Immature natural killer cell (primary cell): ENCODE results near the gene KCNK3. TPM values are rescaled to one million over a fixed set of nuclear protein-coding genes. Genes with fewer than 3 reads are reported as not detected.
"Not testable (repeated sequence)": the region's sequence is repeated elsewhere in the genome, so short reads cannot be mapped to it uniquely, and the experiment has no call there.

Experiments used
- DNase-seq, 3 donors: peaks; one replicate each; pipeline ENCODE4 v3.0.0; 2022; ENCODE audit warnings: mixed read lengths in 1 of 3
- H3K27ac Mint-ChIP-seq, 6 donors: one replicate each; pipeline ENCODE4 v1.8.0; 2020; ENCODE audit warnings: mixed read lengths in 6 of 6, mild to moderate bottlenecking in 5 of 6, inconsistent platforms in 4 of 6, moderate library complexity in 3 of 6
- H3K27me3 Mint-ChIP-seq, 3 donors: one replicate each; pipeline ENCODE4 v1.8.0; 2020 to 2021; ENCODE audit warnings: low read depth in 3 of 3, mild to moderate bottlenecking in 3 of 3, mixed read lengths in 3 of 3, moderate library complexity in 3 of 3, inconsistent platforms in 1 of 3
- H3K36me3 Mint-ChIP-seq, 3 donors: one replicate each; pipeline ENCODE4 v1.8.0; 2020; ENCODE audit warnings: mixed read lengths in 3 of 3, inconsistent platforms in 2 of 3, mild to moderate bottlenecking in 2 of 3
- H3K4me1 Mint-ChIP-seq, 2 donors: one replicate each; pipeline ENCODE4 v1.8.0; 2020; ENCODE audit warnings: inconsistent platforms in 2 of 2, mild to moderate bottlenecking in 2 of 2, mixed read lengths in 2 of 2, moderate library complexity in 1 of 2
- H3K4me3 Mint-ChIP-seq, 5 donors: one replicate each; pipeline ENCODE4 v1.8.0; 2020; ENCODE audit warnings: mild to moderate bottlenecking in 5 of 5, mixed read lengths in 5 of 5, inconsistent platforms in 3 of 5, moderate library complexity in 3 of 5
- H3K9me3 Mint-ChIP-seq, 6 donors: one replicate each; pipeline ENCODE4 v1.8.0; 2020; ENCODE audit warnings: mild to moderate bottlenecking in 6 of 6, mixed read lengths in 6 of 6, inconsistent platforms in 4 of 6, moderate library complexity in 3 of 6
- polyA plus RNA-seq, 3 donors: library from polyadenylated mRNA; unstranded; fragments of 300-500 nt; fragmentation: Illumina TruSeq; gene quantifications; one replicate each; pipeline ENCODE4 v1.2.3, GENCODE V29; 2021

KCNK3 gene
- polyA plus RNA-seq, 3 donors from 2014 or later, result not detected

GRCh38 chr2:26740346-26740745 is 47.8 kb downstream of the KCNK3 start:
- Mint-ChIP-seq H3K4me3 (no peak overlapping the region), H3K27ac (peak overlapping the region in 1 of 6 donors; percentile 5), H3K9me3 (no peaks in the 10 kb centered on the region), H3K36me3 (no peaks in the 10 kb centered on the region), H3K27me3 (peaks cover 6 to 20% (median 7%) of the 10 kb centered on the region in 3 donors), H3K4me1 (peaks cover 27 to 48% of the 10 kb centered on the region in 2 donors)
- no peak for DNase-seq

DNA sequence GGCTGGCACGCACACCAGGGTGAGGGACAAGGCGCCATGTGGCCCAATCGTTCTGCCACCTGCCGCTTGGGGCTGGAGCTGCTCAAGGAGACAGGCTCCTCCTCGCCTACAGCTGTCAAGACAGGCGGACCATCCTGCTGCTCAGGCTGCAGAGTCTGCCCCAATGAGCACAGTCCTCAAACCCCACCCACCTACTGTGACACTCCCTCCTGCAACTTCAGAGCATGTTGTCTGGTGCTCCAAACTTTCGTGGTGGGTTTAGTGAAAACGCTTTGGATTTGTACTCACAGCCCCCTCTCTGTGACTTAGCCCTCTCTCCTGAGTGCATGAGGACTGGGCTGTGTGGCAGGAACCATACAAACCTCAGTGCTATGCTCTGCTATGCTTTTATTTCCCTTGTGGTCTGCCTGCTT is 48.4 kb downstream of the KCNK3 start:
- H3K27me3 Mint-ChIP-seq, result peaks cover 8 to 14% (median 10%) of the 10 kb centered on the region in 3 donors
- H3K9me3 Mint-ChIP-seq, result no peaks in the 10 kb centered on the region
- H3K4me1 Mint-ChIP-seq, result peaks cover 23 to 42% of the 10 kb centered on the region in 2 donors
- H3K27ac Mint-ChIP-seq, result peak overlapping the region in 4 of 6 donors; percentile 5 to 65 (median 45)
- DNase-seq, result peak; percentile 43 to 63 (median 45)
- peak overlapping the region; percentile 38 to 85 (median 70) for H3K4me3 Mint-ChIP-seq
- no peaks in the 10 kb centered on the region for H3K36me3 Mint-ChIP-seq

DNA sequence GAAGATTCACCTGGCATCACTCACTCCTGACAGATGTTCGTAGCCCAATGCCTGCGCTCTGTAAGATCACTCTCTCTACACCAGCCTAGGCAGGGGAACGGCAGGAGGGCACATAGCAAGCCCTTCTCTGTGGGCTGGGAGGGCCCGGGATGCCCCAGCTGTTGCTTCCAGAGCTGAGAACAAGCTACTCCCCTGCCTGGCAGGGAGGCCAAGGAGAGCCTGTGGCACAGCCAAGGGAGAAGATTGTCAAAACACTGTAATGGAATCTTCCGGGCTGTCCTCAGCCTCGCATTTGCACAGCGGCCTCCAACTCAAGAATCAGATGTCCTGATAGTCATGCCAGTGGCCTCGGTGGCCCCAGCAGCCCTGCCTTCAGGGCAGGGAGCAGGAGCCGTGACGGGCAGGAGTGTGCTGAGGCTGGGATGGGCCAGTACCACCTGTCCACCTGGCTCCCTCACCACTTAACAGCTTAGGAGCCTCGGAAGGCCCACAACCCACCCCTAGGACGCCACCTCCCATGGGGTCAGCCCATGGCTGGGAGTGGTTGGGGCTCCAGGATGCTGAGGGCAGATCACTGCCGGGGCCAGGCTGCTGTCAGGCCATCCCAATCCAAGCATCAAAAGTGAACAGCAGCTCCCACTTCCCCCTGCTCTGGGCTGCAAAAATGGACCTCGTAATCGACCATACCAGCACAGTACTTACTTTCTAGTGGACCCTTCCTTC is 49.7 kb downstream of the KCNK3 start:
- Mint-ChIP-seq H3K27me3 (peaks cover 6 to 11% (median 8%) of the 10 kb centered on the region in 3 donors), H3K36me3 (no peaks in the 10 kb centered on the region), H3K4me1 (peaks cover 17 to 33% of the 10 kb centered on the region in 2 donors), H3K27ac (no peak overlapping the region), H3K9me3 (no peaks in the 10 kb centered on the region), H3K4me3 (no peak overlapping the region)
- no peak for DNase-seq

DNA sequence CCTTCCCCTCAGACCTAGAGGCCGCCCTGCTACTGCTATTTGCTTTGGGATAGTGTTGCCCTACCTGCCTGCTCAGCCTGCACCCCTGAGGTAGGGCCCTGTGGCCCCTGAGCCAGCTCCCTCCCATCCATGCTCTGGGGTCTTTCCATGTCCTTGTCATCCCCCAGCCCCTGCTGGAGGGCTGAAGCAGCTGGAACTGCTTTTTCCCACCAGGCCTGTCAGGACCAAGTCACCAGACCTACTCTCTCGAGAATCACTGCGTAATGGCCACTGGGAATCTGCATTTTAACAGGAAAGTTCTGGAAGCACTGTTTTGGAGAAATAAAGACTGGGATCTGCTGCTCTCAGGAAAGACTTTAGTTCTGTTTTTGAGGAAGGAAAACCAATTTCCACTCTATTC is 51.3 kb downstream of the KCNK3 start:
- no peak for DNase-seq
- peaks cover 17 to 30% of the 10 kb centered on the region in 2 donors for H3K4me1 Mint-ChIP-seq
- no peak overlapping the region for H3K27ac Mint-ChIP-seq

DNA sequence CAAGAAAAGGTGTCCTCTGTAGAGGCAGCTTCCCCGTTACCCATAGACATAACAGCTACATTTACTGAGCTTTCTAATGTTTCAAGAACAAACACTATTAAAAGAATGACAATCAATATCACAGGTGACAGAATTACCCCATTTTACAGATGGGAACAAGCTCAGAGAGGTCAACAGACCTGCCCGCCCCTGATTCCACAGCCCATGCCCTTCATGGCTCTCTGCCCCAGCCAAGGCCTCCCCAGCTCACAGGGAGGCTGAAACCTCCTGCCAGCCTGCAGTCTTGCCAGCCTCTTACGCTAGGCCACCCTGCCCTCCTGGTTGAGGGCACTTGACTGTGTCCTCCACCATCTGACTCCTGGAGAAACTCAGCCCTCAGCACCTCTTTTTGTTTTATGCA is 52.4 kb downstream of the KCNK3 start:
- no peak overlapping the region for H3K27ac Mint-ChIP-seq
- H3K36me3 Mint-ChIP-seq, result no peaks in the 10 kb centered on the region
- peaks cover 17 to 20% of the 10 kb centered on the region in 2 donors for H3K4me1 Mint-ChIP-seq
- no peaks in the 10 kb centered on the region for H3K9me3 Mint-ChIP-seq
- peaks cover 6 to 7% (median 7%) of the 10 kb centered on the region in 3 donors for H3K27me3 Mint-ChIP-seq
- DNase-seq, result no peak
- no peak overlapping the region for H3K4me3 Mint-ChIP-seq

More for the DNA sequence above, 51.3 kb downstream of the KCNK3 start:
- Mint-ChIP-seq H3K27me3 (peaks cover 6 to 9% (median 6%) of the 10 kb centered on the region in 3 donors), H3K4me3 (no peak overlapping the region), H3K9me3 (no peaks in the 10 kb centered on the region), H3K36me3 (no peaks in the 10 kb centered on the region)

DNA sequence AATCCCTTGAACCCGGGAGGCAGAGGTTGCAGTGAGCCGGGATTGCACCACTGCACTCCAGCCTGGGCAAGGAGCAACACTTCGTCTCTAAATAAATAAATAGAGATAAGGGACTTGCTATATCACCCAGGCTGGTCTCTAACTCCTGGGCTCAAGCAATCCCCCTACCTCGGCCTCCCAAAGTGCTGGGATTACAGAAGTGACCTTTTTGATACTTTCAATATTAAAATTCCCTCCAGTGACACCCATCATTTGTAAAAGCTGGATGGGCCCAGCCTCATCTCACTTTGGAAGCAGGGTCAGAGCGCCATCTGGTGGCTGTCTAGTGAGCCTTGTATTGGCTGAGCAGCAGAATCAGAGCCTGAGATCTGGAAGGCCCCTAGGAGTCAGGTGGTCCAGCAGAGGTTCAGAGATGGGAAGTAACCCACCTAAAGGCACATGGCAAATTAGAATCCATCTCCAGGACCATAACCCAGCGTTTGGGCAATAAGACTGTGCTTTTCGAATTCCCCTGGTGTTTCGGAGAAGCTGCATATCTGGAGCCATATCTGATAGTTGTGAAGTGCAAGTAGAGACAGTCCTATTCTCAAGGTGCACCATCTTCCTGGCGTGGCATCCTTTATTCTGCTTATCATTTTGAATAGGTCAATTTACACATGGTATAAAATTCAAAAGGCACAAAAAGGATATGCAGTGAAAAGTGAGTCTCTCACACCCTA is 53.2 kb downstream of the KCNK3 start:
- Mint-ChIP-seq H3K27ac (no peak overlapping the region), H3K27me3 (peaks cover 6 to 7% (median 7%) of the 10 kb centered on the region in 3 donors), H3K9me3 (no peaks in the 10 kb centered on the region), H3K4me1 (peaks cover 12% of the 10 kb centered on the region in 2 donors), H3K4me3 (no peak overlapping the region), H3K36me3 (no peaks in the 10 kb centered on the region)
- DNase-seq, result peak; percentile 69 to 72 (median 70)

- H3K4me3 Mint-ChIP-seq, result no peak overlapping the region
- H3K9me3 Mint-ChIP-seq, result no peaks in the 10 kb centered on the region
- H3K4me1 Mint-ChIP-seq, result peaks cover under 1 to 1% of the 10 kb centered on the region in 2 donors
- H3K27me3 Mint-ChIP-seq, result peaks cover 2 to 7% (median 6%) of the 10 kb centered on the region in 3 donors
- H3K36me3 Mint-ChIP-seq, result no peaks in the 10 kb centered on the region
- no peak for DNase-seq
- no peak overlapping the region for H3K27ac Mint-ChIP-seq
These were observed 54.4 kb downstream of the KCNK3 start for GRCh38 chr2:26746934-26747333.

- H3K36me3 Mint-ChIP-seq, H3K9me3 Mint-ChIP-seq, H3K4me3 Mint-ChIP-seq, DNase-seq, H3K27me3 Mint-ChIP-seq, H3K27ac Mint-ChIP-seq, H3K4me1 Mint-ChIP-seq: not testable (repeated sequence)
These were observed 57.4 kb downstream of the KCNK3 start for GRCh38 chr2:26749787-26750420.

DNA sequence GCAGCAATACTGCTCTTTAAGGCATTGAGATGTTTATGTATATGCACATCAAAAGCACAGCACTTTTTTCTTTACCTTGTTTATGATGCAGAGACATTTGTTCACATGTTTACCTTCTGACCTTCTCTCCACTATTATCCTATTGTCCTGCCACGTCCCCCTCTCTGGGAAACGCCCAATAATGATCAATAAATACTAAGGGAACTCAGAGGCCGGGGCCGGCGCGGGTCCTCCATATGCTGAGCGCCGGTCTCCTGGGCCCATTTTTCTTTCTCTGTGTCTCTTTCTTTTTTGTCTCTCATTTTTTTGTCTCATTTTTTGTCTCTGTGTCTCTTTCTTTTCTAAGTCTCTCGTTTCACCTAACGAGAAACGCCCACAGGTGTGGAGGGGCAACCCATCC is 57.9 kb downstream of the KCNK3 start:
- H3K27ac Mint-ChIP-seq, H3K4me3 Mint-ChIP-seq, H3K9me3 Mint-ChIP-seq: not testable (repeated sequence)

DNA sequence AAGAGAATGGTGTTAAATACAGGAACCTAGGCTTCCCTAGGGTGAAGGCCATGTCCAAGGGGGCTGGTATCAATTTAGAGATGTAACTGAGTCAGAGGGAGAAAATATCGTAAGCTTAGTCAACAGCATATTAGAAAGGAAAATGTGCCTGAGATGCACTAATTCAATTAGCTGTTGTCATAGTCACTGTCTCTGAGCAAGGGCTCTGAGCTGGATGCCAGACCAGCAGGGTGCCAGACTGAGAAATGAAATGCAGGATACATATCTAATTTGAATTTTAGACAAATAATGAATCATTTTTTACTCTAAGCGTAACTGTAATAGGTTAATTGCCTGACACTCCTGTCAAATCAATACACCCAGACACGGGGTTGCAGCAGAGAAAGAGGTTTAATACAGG is 60.1 kb downstream of the KCNK3 start:
- Mint-ChIP-seq H3K4me3 (no peak overlapping the region), H3K9me3 (peaks cover 0 to 2% (median 0%) of the 10 kb centered on the region in 6 donors), H3K36me3 (no peaks in the 10 kb centered on the region), H3K4me1 (peaks cover 1 to 4% of the 10 kb centered on the region in 2 donors), H3K27ac (no peak overlapping the region), H3K27me3 (peaks cover 0 to 3% (median 2%) of the 10 kb centered on the region in 3 donors)
- no peak for DNase-seq

More for the DNA sequence above, 57.9 kb downstream of the KCNK3 start:
- H3K4me1 Mint-ChIP-seq, DNase-seq, H3K27me3 Mint-ChIP-seq, H3K36me3 Mint-ChIP-seq: not testable (repeated sequence)

- no peak overlapping the region for H3K4me3 Mint-ChIP-seq
- peaks cover 2 to 14% of the 10 kb centered on the region in 2 donors for H3K4me1 Mint-ChIP-seq
- DNase-seq, result no peak
- peaks cover 0 to 2% (median 2%) of the 10 kb centered on the region in 3 donors for H3K27me3 Mint-ChIP-seq
- peaks cover 0 to 2% (median 0%) of the 10 kb centered on the region in 6 donors for H3K9me3 Mint-ChIP-seq
- H3K36me3 Mint-ChIP-seq, result no peaks in the 10 kb centered on the region
- no peak overlapping the region for H3K27ac Mint-ChIP-seq
These were observed 62.0 kb downstream of the KCNK3 start for GRCh38 chr2:26754539-26754938.

DNA sequence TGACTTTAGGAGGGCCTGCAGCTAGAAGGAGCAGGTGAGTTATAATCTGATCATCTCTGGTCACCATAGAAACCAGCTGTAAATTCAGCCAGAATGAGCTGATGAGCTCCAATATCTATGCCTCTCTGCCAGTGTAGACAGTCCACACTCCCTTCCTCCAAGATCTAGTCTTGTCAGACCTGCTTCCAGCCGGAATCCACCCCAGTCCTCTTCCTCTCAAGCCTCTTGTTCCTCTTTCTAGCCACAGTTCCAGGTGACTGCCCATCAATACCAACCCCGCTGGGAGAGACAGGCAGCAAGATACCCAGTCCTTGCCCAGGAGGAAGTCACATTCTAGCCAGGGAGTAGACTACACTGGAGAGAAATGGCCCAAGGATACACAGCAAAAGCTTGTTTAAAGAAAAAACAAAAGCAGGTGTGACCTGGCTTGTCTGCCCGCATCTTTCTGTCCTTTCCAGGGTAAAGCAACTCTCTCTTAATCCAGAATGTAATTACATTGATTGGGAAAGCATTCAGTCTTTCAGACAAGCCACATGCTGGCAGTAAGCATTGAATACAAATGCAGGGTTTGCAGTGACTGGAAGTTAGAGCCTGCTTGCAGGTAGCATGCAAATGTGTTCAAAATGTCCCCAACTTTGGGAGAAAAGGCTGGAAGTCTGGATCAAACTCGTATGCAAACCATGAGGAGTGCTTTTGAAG is 62.6 kb downstream of the KCNK3 start:
- Mint-ChIP-seq H3K27ac (no peak overlapping the region), H3K4me3 (no peak overlapping the region), H3K9me3 (peaks cover 0 to 2% (median 0%) of the 10 kb centered on the region in 6 donors), H3K4me1 (peaks cover 2 to 14% of the 10 kb centered on the region in 2 donors), H3K36me3 (no peaks in the 10 kb centered on the region), H3K27me3 (peaks cover 0 to 2% (median 2%) of the 10 kb centered on the region in 3 donors)
- no peak for DNase-seq

DNA sequence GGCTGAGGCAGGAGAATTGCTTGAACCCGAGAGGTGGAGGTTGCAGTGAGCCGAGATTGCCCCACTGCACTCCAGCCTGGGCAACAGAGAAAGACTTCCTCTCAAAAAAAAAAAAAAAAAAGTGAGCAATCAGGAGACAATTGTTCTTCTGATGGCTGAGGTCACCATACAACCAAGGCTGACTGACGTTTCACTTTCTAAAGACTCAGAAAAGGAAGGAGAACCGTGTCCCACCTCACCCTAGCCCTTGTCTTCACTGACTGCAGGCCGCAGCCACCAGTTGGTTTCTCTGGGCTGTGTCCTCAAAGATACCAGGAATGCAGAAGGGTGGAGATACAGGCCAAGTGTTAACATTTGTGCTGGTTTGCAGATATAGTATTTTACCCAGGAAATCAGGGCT is 63.8 kb downstream of the KCNK3 start:
- DNase-seq, result no peak
- peaks cover 0 to 2% (median 2%) of the 10 kb centered on the region in 3 donors for H3K27me3 Mint-ChIP-seq
- H3K4me3 Mint-ChIP-seq, result no peak overlapping the region
- H3K4me1 Mint-ChIP-seq, result peaks cover 2 to 14% of the 10 kb centered on the region in 2 donors
- H3K9me3 Mint-ChIP-seq, result peaks cover 0 to 2% (median 0%) of the 10 kb centered on the region in 6 donors
- H3K27ac Mint-ChIP-seq, result no peak overlapping the region
- no peaks in the 10 kb centered on the region for H3K36me3 Mint-ChIP-seq
